WTC11 (cell line): ENCODE results near the gene METTL25B. TPM values are rescaled to one million over a fixed set of nuclear protein-coding genes. Genes with fewer than 3 reads are reported as not detected.

Experiments
- ATAC-seq: fragments of 200-7000 bp; cut with Tn5 transposase; 2 replicates; pipeline ENCODE4 v1.10.0; 2021; ENCODE audit warnings: mild to moderate bottlenecking, moderate library complexity
- CTCF ChIA-PET: fragments of 300-600 bp; sonication (Branson Sonifier 250); formaldehyde crosslinking; loops from one replicate; lab custom pipeline; 2021; ENCODE audit warnings: antibody characterized with exemption; lab: Charles Lee
- POLR2A ChIA-PET: fragments of 350-600 bp; sonication (Branson Sonifier 250); formaldehyde crosslinking; loops from one replicate; lab custom pipeline; 2021; ENCODE audit warnings: antibody characterized with exemption; lab: Charles Lee
- DNase-seq: peaks from one replicate; pipeline ENCODE4 v3.0.0; 2021; ENCODE audit warnings: low spot score
- H3K27ac Mint-ChIP-seq: 2 replicates; pipeline ENCODE4 v1.8.0; 2021; ENCODE audit warnings: mixed read lengths
- H3K27me3 Mint-ChIP-seq: 2 replicates; pipeline ENCODE4 v1.8.0; 2021; ENCODE audit warnings: low read depth, mild to moderate bottlenecking, moderate library complexity, mixed read lengths
- H3K36me3 Mint-ChIP-seq: 2 replicates; pipeline ENCODE4 v1.8.0; 2021; ENCODE audit warnings: mixed read lengths
- H3K4me1 Mint-ChIP-seq: 2 replicates; pipeline ENCODE4 v1.8.0; 2022; ENCODE audit warnings: mixed read lengths
- H3K4me3 Mint-ChIP-seq: 2 replicates; pipeline ENCODE4 v1.8.0; 2021; ENCODE audit warnings: mild to moderate bottlenecking, moderate library complexity, mixed read lengths
- H3K9me3 Mint-ChIP-seq: 2 replicates; pipeline ENCODE4 v1.8.0; 2021; ENCODE audit warnings: mixed read lengths
- E2F1 ChIP-seq: sonication (generic); formaldehyde crosslinking; IDR thresholded peaks from 2 replicates; pipeline ENCODE4 v1.8.0; 2022; ENCODE audit warnings: mild to moderate bottlenecking, missing genetic modification reagents
- ETV6 ChIP-seq: sonication (generic); formaldehyde crosslinking; IDR thresholded peaks from 2 replicates; pipeline ENCODE4 v1.8.1; 2022; ENCODE audit warnings: mild to moderate bottlenecking, missing genetic modification reagents
- FOXP4 ChIP-seq: sonication (generic); formaldehyde crosslinking; IDR thresholded peaks from 2 replicates; pipeline ENCODE4 v1.8.0; 2022; ENCODE audit warnings: mild to moderate bottlenecking, missing genetic modification reagents
- GABPB1 ChIP-seq: sonication (generic); formaldehyde crosslinking; IDR thresholded peaks from 2 replicates; pipeline ENCODE4 v1.8.1; 2023; ENCODE audit warnings: mild to moderate bottlenecking, missing genetic modification reagents
- JAZF1 ChIP-seq: fragments of 250-450 bp; sonication (Bioruptor Pico); IDR thresholded peaks from 2 replicates; pipeline ENCODE4 v1.9.0; 2021; ENCODE audit warnings: moderate library complexity, mild to moderate bottlenecking, inconsistent platforms
- JUN ChIP-seq: sonication (generic); formaldehyde crosslinking; IDR thresholded peaks from 2 replicates; pipeline ENCODE4 v1.8.0; 2023; ENCODE audit warnings: mild to moderate bottlenecking, missing genetic modification reagents
- MXD4 ChIP-seq: fragments of 250-450 bp; sonication (Bioruptor Pico); IDR thresholded peaks from 2 replicates; pipeline ENCODE4 v1.8.0; 2021; ENCODE audit warnings: mild to moderate bottlenecking, moderate library complexity, borderline replicate concordance
- NR3C1 ChIP-seq: sonication (generic); formaldehyde crosslinking; conservative IDR thresholded peaks from 2 replicates; pipeline ENCODE4 v1.8.1; 2023; ENCODE audit warnings: low read depth, mild to moderate bottlenecking, missing genetic modification reagents
- RELA ChIP-seq: sonication (generic); formaldehyde crosslinking; IDR thresholded peaks from 2 replicates; pipeline ENCODE4 v1.8.1; 2022; ENCODE audit warnings: missing genetic modification reagents, mild to moderate bottlenecking, borderline replicate concordance
- SMAD3 ChIP-seq: sonication (generic); formaldehyde crosslinking; IDR thresholded peaks from 2 replicates; pipeline ENCODE4 v1.8.0; 2022; ENCODE audit warnings: missing genetic modification reagents, mild to moderate bottlenecking, borderline replicate concordance
- SOX15 ChIP-seq: fragments of 250-450 bp; sonication (Bioruptor Pico); IDR thresholded peaks from 2 replicates; pipeline ENCODE4 v1.9.0; 2021; ENCODE audit warnings: mild to moderate bottlenecking
- TCF7 ChIP-seq: sonication (generic); formaldehyde crosslinking; IDR thresholded peaks from 2 replicates; pipeline ENCODE4 v1.8.0; 2022; ENCODE audit warnings: mild to moderate bottlenecking, low read depth, missing genetic modification reagents, moderate library complexity
- TEAD1 ChIP-seq: sonication (generic); formaldehyde crosslinking; IDR thresholded peaks from 2 replicates; pipeline ENCODE4 v1.8.0; 2022; ENCODE audit warnings: mild to moderate bottlenecking, missing genetic modification reagents
- ZNF121 ChIP-seq: sonication (generic); formaldehyde crosslinking; IDR thresholded peaks from 2 replicates; pipeline ENCODE4 v1.8.0; 2023; ENCODE audit warnings: missing genetic modification reagents
- ZNF138 ChIP-seq: sonication (generic); formaldehyde crosslinking; conservative IDR thresholded peaks from 2 replicates; pipeline ENCODE4 v1.8.1; 2022; ENCODE audit warnings: mild to moderate bottlenecking, moderate library complexity, missing genetic modification reagents
- ZNF317 ChIP-seq: sonication (generic); formaldehyde crosslinking; IDR thresholded peaks from 2 replicates; pipeline ENCODE4 v1.8.1; 2023; ENCODE audit warnings: low read depth, mild to moderate bottlenecking, moderate library complexity, missing genetic modification reagents, borderline replicate concordance
- ZNF396 ChIP-seq: fragments of 250-450 bp; sonication (Bioruptor Pico); IDR thresholded peaks from 2 replicates; pipeline ENCODE4 v1.8.0; 2021; ENCODE audit warnings: mild to moderate bottlenecking, moderate library complexity, borderline replicate concordance
- ZNF423 ChIP-seq: fragments of 250-450 bp; sonication (Bioruptor Pico); IDR thresholded peaks from 2 replicates; pipeline ENCODE4 v2.1.2; 2022; ENCODE audit warnings: mild to moderate bottlenecking, moderate library complexity
- ZNF425 ChIP-seq: fragments of 250-450 bp; sonication (Bioruptor Pico); conservative IDR thresholded peaks from 2 replicates; pipeline ENCODE4 v1.9.0; 2021; ENCODE audit warnings: mild to moderate bottlenecking
- total RNA-seq: library from RNA; stranded (reverse); gene quantifications from 3 replicates; pipeline ENCODE4 v1.2.3, GENCODE V29; 2021
- TF ChIP-seq, protein P1 (sequence below): sonication (generic); formaldehyde crosslinking; IDR thresholded peaks from 2 replicates; pipeline ENCODE4 v1.8.1; 2023; ENCODE audit warnings: mild to moderate bottlenecking, moderate library complexity, missing genetic modification reagents

The METTL25B gene
- total RNA-seq, 1 experiment from 2014 or later = 32.0 TPM

GRCh38 chr1:156693848-156694689 is 34.2 kb upstream of the METTL25B start:
- ChIA-PET CTCF (interaction anchor here (0.6 to 17.1 kb wide), 12 partner anchors 16 to 234 kb away, joined by 3 to 1553 read pairs (median 6); partner anchors contain the start of genes CRABP2, INSRR, ISG20L2 and METTL25B), POLR2A (interaction anchor here (0.7 to 8.0 kb wide), 7 partner anchors 13 to 230 kb away, joined by 3 to 195 read pairs (median 5); partner anchors contain the start of genes CRABP2, ISG20L2 and METTL25B)
- Mint-ChIP-seq H3K27me3 (peaks cover 7% of the 10 kb centered on the region; the same call in 1 of the 2 replicates), H3K4me1 (peaks cover 66% of the 10 kb centered on the region), H3K9me3 (no peaks in the 10 kb centered on the region), H3K27ac (peak overlapping the region; percentile 98), H3K4me3 (peak overlapping the region; percentile 62), H3K36me3 (peaks cover 16% of the 10 kb centered on the region)
- ATAC-seq (peak; percentile 5), DNase-seq (no peak)
- TF ChIP-seq MXD4 (CRISPR knock-in tag) (no peak), JUN (CRISPR knock-in tag) (no peak), TCF7 (CRISPR knock-in tag) (no peak), JAZF1 (CRISPR knock-in tag) (no peak), ZNF121 (CRISPR knock-in tag) (no peak), ETV6 (CRISPR knock-in tag) (peak; percentile 42; the same call in 1 of the 2 replicates), SOX15 (no peak), ZNF317 (no peak)

- ATAC-seq = no peak
- CTCF ChIA-PET = interaction anchor here (0.6 to 17.1 kb wide), 11 partner anchors 16 to 255 kb away, joined by 3 to 1553 read pairs (median 5); partner anchors contain the start of genes CRABP2, INSRR, ISG20L2 and METTL25B
- peaks cover 61% of the 10 kb centered on the region for H3K4me1 Mint-ChIP-seq
- POLR2A ChIA-PET = interaction anchor here (0.7 to 8.0 kb wide), 4 partner anchors 12 to 138 kb away, joined by 3 to 195 read pairs (median 7); partner anchors contain the start of genes CRABP2, ISG20L2 and METTL25B
- no peak for TF ChIP-seq ZNF425 (CRISPR knock-in tag)
- TF ChIP-seq ZNF121 (CRISPR knock-in tag) = no peak
- no peak for TF ChIP-seq RELA (CRISPR knock-in tag)
- DNase-seq = no peak
- no peaks in the 10 kb centered on the region for H3K9me3 Mint-ChIP-seq
- H3K27me3 Mint-ChIP-seq = peaks cover 7% of the 10 kb centered on the region; the same call in 1 of the 2 replicates
- peak overlapping the region; percentile 98 for H3K27ac Mint-ChIP-seq
- H3K36me3 Mint-ChIP-seq = peaks cover 20% of the 10 kb centered on the region
- peak overlapping the region; percentile 62 for H3K4me3 Mint-ChIP-seq
These were observed 33.6 kb upstream of the METTL25B start for GRCh38 chr1:156694690-156694962.

DNA sequence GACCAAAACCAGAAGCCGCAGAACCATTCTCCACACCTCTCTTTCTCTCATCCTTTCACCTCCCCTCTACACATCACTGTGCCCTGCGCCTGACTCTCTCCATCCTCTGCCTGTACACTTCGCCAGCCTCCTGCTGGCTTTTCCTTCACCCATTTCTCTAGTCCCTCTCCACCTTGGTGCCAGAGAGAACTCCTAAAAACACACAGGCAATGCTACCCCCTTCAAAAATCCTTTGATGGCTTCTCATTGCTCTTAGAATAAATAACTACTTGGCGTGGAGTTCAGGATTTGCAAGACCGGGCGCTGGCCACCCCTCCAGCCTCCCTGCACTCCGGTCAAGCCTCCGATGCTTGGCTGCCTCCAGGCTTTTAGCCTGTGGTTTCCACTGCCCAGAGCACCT is 31.5 kb upstream of the METTL25B start:
- POLR2A ChIA-PET = no interaction called here
- DNase-seq = no peak
- no peak overlapping the region for H3K27ac Mint-ChIP-seq
- CTCF ChIA-PET = interaction anchor here (1.3 to 17.1 kb wide), 3 partner anchors 9 to 30 kb away, joined by 3 to 1553 read pairs (median 17); partner anchors contain the start of gene CRABP2
- no peak overlapping the region for H3K4me3 Mint-ChIP-seq
- H3K9me3 Mint-ChIP-seq = no peaks in the 10 kb centered on the region
- peaks cover 35% of the 10 kb centered on the region for H3K36me3 Mint-ChIP-seq
- ATAC-seq = no peak
- peaks cover 45% of the 10 kb centered on the region for H3K4me1 Mint-ChIP-seq
- TF ChIP-seq ZNF396 (CRISPR knock-in tag) = no peak
- TF ChIP-seq SMAD3 (CRISPR knock-in tag) = no peak
- TF ChIP-seq GABPB1 (CRISPR knock-in tag) = no peak
- no peak for TF ChIP-seq FOXP4 (CRISPR knock-in tag)
- TF ChIP-seq TEAD1 (CRISPR knock-in tag) = no peak
- TF ChIP-seq, protein P1, sequence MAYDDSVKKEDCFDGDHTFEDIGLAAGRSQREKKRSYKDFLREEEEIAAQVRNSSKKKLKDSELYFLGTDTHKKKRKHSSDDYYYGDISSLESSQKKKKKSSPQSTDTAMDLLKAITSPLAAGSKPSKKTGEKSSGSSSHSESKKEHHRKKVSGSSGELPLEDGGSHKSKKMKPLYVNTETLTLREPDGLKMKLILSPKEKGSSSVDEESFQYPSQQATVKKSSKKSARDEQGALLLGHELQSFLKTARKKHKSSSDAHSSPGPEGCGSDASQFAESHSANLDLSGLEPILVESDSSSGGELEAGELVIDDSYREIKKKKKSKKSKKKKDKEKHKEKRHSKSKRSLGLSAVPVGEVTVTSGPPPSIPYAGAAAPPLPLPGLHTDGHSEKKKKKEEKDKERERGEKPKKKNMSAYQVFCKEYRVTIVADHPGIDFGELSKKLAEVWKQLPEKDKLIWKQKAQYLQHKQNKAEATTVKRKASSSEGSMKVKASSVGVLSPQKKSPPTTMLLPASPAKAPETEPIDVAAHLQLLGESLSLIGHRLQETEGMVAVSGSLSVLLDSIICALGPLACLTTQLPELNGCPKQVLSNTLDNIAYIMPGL (CRISPR knock-in tag) = no peak
- no peak for TF ChIP-seq ZNF121 (CRISPR knock-in tag)
- no peak for TF ChIP-seq ZNF138
- no peak for TF ChIP-seq TCF7 (CRISPR knock-in tag)
- TF ChIP-seq NR3C1 (CRISPR knock-in tag) = no peak
- TF ChIP-seq ZNF423 = no peak
- TF ChIP-seq E2F1 = no peak
- TF ChIP-seq ETV6 (CRISPR knock-in tag) = no peak
- TF ChIP-seq, all 79 proteins: peak for 0
- no peaks in the 10 kb centered on the region; the same call in 1 of the 2 replicates for H3K27me3 Mint-ChIP-seq
